ENCODE data around the gene ZNF81. TPM values are rescaled to one million over a fixed set of nuclear protein-coding genes. Genes with fewer than 3 reads are reported as not detected.

ZNF81 gene
- polyA plus RNA-seq, 1 donor from 2014 or later = 7.0 TPM

GRCh38 chrX:47797084-47797483 lies 39.6 kb upstream of the ZNF81 start:
- H3K9me2 ChIP-seq (ENCODE audit: insufficient read depth, low read length) = no peaks in the 10 kb centered on the region
- no peak overlapping the region for H3K27ac ChIP-seq (ENCODE audit: low read length)
- no peak overlapping the region for H3K4me2 ChIP-seq (ENCODE audit: low read length)
- H3K4me3 ChIP-seq (ENCODE audit: low read length) = no peak overlapping the region
- no peaks in the 10 kb centered on the region for H3K9me3 ChIP-seq (ENCODE audit: low read length)
- no peak overlapping the region for H3K9ac ChIP-seq (ENCODE audit: low read length)
- H3K36me3 ChIP-seq (ENCODE audit: insufficient read depth, low read length) = no peaks in the 10 kb centered on the region
- H3K27me3 ChIP-seq (ENCODE audit: insufficient read depth, low read depth, low read length) = no peaks in the 10 kb centered on the region
- no peaks in the 10 kb centered on the region for H3F3A ChIP-seq (ENCODE audit: insufficient read depth, low read length, poor library complexity, severe bottlenecking)
- no peak overlapping the region for H2AFZ ChIP-seq (ENCODE audit: low read depth, low read length)
- no peaks in the 10 kb centered on the region for H4K20me1 ChIP-seq (ENCODE audit: insufficient read depth)
- TF ChIP-seq EZH2 (IDR thresholded peaks at IDR 0.05; ENCODE audit: borderline replicate concordance, insufficient read depth, low read length, poor library complexity, severe bottlenecking) (no peak), CTCF (IDR thresholded peaks at IDR 0.05; ENCODE audit: poor library complexity, severe bottlenecking) (no peak), MXI1 (conservative IDR thresholded peaks at IDR 0.05; ENCODE audit: poor library complexity, severe bottlenecking) (no peak), EP300 (conservative IDR thresholded peaks at IDR 0.05; ENCODE audit: poor library complexity, severe bottlenecking) (no peak), TAF1 (IDR thresholded peaks at IDR 0.05; ENCODE audit: low read depth) (no peak), RAD21 (conservative IDR thresholded peaks at IDR 0.05) (no peak), POLR2AphosphoS5 (IDR thresholded peaks at IDR 0.05) (no peak), SMC3 (conservative IDR thresholded peaks at IDR 0.05; ENCODE audit: poor library complexity) (no peak)
- TF ChIP-seq, protein P1, sequence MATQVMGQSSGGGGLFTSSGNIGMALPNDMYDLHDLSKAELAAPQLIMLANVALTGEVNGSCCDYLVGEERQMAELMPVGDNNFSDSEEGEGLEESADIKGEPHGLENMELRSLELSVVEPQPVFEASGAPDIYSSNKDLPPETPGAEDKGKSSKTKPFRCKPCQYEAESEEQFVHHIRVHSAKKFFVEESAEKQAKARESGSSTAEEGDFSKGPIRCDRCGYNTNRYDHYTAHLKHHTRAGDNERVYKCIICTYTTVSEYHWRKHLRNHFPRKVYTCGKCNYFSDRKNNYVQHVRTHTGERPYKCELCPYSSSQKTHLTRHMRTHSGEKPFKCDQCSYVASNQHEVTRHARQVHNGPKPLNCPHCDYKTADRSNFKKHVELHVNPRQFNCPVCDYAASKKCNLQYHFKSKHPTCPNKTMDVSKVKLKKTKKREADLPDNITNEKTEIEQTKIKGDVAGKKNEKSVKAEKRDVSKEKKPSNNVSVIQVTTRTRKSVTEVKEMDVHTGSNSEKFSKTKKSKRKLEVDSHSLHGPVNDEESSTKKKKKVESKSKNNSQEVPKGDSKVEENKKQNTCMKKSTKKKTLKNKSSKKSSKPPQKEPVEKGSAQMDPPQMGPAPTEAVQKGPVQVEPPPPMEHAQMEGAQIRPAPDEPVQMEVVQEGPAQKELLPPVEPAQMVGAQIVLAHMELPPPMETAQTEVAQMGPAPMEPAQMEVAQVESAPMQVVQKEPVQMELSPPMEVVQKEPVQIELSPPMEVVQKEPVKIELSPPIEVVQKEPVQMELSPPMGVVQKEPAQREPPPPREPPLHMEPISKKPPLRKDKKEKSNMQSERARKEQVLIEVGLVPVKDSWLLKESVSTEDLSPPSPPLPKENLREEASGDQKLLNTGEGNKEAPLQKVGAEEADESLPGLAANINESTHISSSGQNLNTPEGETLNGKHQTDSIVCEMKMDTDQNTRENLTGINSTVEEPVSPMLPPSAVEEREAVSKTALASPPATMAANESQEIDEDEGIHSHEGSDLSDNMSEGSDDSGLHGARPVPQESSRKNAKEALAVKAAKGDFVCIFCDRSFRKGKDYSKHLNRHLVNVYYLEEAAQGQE (IDR thresholded peaks at IDR 0.05; ENCODE audit: borderline replicate concordance) = no peak
- no peaks in the 10 kb centered on the region for H3K79me2 ChIP-seq (replicated peaks; ENCODE audit: insufficient read depth, low read length)

GRCh38 chrX:47798861-47799260 lies 37.8 kb upstream of the ZNF81 start:
- H3F3A ChIP-seq (ENCODE audit: insufficient read depth, low read length, poor library complexity, severe bottlenecking) = no peaks in the 10 kb centered on the region
- no peaks in the 10 kb centered on the region for H4K20me1 ChIP-seq (ENCODE audit: insufficient read depth)
- TF ChIP-seq RAD21 (conservative IDR thresholded peaks at IDR 0.05) = no peak
- TF ChIP-seq CTCF (IDR thresholded peaks at IDR 0.05; ENCODE audit: poor library complexity, severe bottlenecking) = no peak
- TF ChIP-seq POLR2AphosphoS5 (IDR thresholded peaks at IDR 0.05) = no peak
- no peak for TF ChIP-seq SMC3 (conservative IDR thresholded peaks at IDR 0.05; ENCODE audit: poor library complexity)
- TF ChIP-seq, protein P1 (IDR thresholded peaks at IDR 0.05; ENCODE audit: borderline replicate concordance) = no peak
- TF ChIP-seq EP300 (conservative IDR thresholded peaks at IDR 0.05; ENCODE audit: poor library complexity, severe bottlenecking) = no peak
- TF ChIP-seq EZH2 (IDR thresholded peaks at IDR 0.05; ENCODE audit: borderline replicate concordance, insufficient read depth, low read length, poor library complexity, severe bottlenecking) = no peak
- no peak for TF ChIP-seq MXI1 (conservative IDR thresholded peaks at IDR 0.05; ENCODE audit: poor library complexity, severe bottlenecking)
- TF ChIP-seq TAF1 (IDR thresholded peaks at IDR 0.05; ENCODE audit: low read depth) = no peak
- H3K9ac ChIP-seq (ENCODE audit: low read length) = no peak overlapping the region
- no peak overlapping the region for H2AFZ ChIP-seq (ENCODE audit: low read depth, low read length)
- no peak overlapping the region for H3K27ac ChIP-seq (ENCODE audit: low read length)
- no peaks in the 10 kb centered on the region for H3K79me2 ChIP-seq (replicated peaks; ENCODE audit: insufficient read depth, low read length)
- H3K9me2 ChIP-seq (ENCODE audit: insufficient read depth, low read length) = no peaks in the 10 kb centered on the region
- H3K9me3 ChIP-seq (ENCODE audit: low read length) = no peaks in the 10 kb centered on the region
- H3K4me3 ChIP-seq (ENCODE audit: low read length) = no peak overlapping the region
- H3K27me3 ChIP-seq (ENCODE audit: insufficient read depth, low read depth, low read length) = no peaks in the 10 kb centered on the region
- no peak overlapping the region for H3K4me2 ChIP-seq (ENCODE audit: low read length)
- H3K36me3 ChIP-seq (ENCODE audit: insufficient read depth, low read length) = no peaks in the 10 kb centered on the region
